SK-N-SH (cell line): ENCODE results near the gene SLC37A1. TPM values are rescaled to one million over a fixed set of nuclear protein-coding genes. Genes with fewer than 3 reads are reported as not detected.

Experiments
- CTCF ChIA-PET: fragments of 300-600, 350-600 bp; formaldehyde crosslinking; extraction: SDS; loops from one replicate; lab custom pipeline; 2021; lab: Yijun Ruan, JAX
- POLR2A ChIA-PET: fragments of 350-600 bp; sonication (Branson Sonifier 250); formaldehyde crosslinking; extraction: SDS; loops from one replicate; lab custom pipeline; 2020; ENCODE audit warnings: antibody characterized with exemption, inconsistent platforms; lab: Yijun Ruan, JAX
- DNase-seq: peaks from one replicate; pipeline ENCODE4 v3.0.0; 2012
- H2AFZ ChIP-seq: fragments of 200-600 bp; sonication (generic); 2 replicates; pipeline ENCODE4 v1.8.1; 2016; ENCODE audit warnings: antibody characterized with exemption, mild to moderate bottlenecking, low read depth
- H3F3A ChIP-seq: fragments of 200-600 bp; sonication (generic); replicated peaks from 2 replicates; pipeline ENCODE3; 2016; ENCODE audit warnings: antibody characterized with exemption, mild to moderate bottlenecking; ENCODE audit not compliant: insufficient read depth
- H3K27ac ChIP-seq, 2 experiments: fragments of 200-500 bp in 1 of 2; fragments of 200-600 bp in 1 of 2; sonication (Bioruptor generic) in 1 of 2; sonication (generic), shearing (Covaris generic) in 1 of 2; 2 replicates each; pipeline versions ENCODE4 v1.5.1 to v1.6.1; 2014 to 2016; ENCODE audit warnings: low read depth in 2 of 2, inconsistent platforms in 1 of 2, low read length in 1 of 2, mild to moderate bottlenecking in 1 of 2, mixed read lengths in 1 of 2
- H3K27me3 ChIP-seq: fragments of 200-600 bp; sonication (generic), shearing (Covaris generic); 2 replicates; pipeline ENCODE4 v1.6.1; 2016; ENCODE audit warnings: mixed run types; ENCODE audit not compliant: insufficient read depth
- H3K36me3 ChIP-seq, 2 experiments: fragments of 200-500 bp in 1 of 2; fragments of 200-600 bp in 1 of 2; sonication (Bioruptor generic) in 1 of 2; sonication (generic) in 1 of 2; replicated peaks in 1 of 2; 2 replicates each; pipeline versions ENCODE3 to v1.5.1; 2014 to 2016; ENCODE audit warnings: low read length in 1 of 2, mild to moderate bottlenecking in 1 of 2; ENCODE audit not compliant: insufficient read depth in 2 of 2, control insufficient read depth in 1 of 2
- H3K4me1 ChIP-seq, 2 experiments: fragments of 200-500 bp in 1 of 2; fragments of 200-600 bp in 1 of 2; sonication (Bioruptor generic) in 1 of 2; sonication (generic), shearing (Covaris generic) in 1 of 2; 2 replicates each; pipeline versions ENCODE4 v1.5.1 to v1.6.1; 2014 to 2016; ENCODE audit warnings: low read depth in 1 of 2, low read length in 1 of 2, mixed run types in 1 of 2; ENCODE audit not compliant: insufficient read depth in 2 of 2, control insufficient read depth in 1 of 2
- H3K4me2 ChIP-seq: fragments of 200-600 bp; sonication (generic), shearing (Covaris generic); 2 replicates; pipeline ENCODE4 v1.6.1; 2017; ENCODE audit warnings: mixed run types
- H3K4me3 ChIP-seq, 2 experiments: fragments of 200-500 bp in 1 of 2; fragments of 200-600 bp in 1 of 2; sonication (Bioruptor generic) in 1 of 2; sonication (generic), shearing (Covaris generic) in 1 of 2; 2 replicates each; pipeline versions ENCODE4 v1.5.1 to v1.8.1; 2014 to 2016; ENCODE audit warnings: low read depth in 2 of 2, inconsistent platforms in 1 of 2, low read length in 1 of 2, mild to moderate bottlenecking in 1 of 2, mixed read lengths in 1 of 2, moderate library complexity in 1 of 2
- H3K79me2 ChIP-seq: fragments of 200-600 bp; sonication (generic); 2 replicates; pipeline ENCODE4 v1.8.1; 2017; ENCODE audit warnings: mild to moderate bottlenecking; ENCODE audit not compliant: insufficient read depth
- H3K9ac ChIP-seq: fragments of 200-600 bp; sonication (generic); 2 replicates; pipeline ENCODE4 v1.6.1; 2017; ENCODE audit warnings: mixed run types
- H3K9me2 ChIP-seq: fragments of 200-600 bp; sonication (generic); 2 replicates; pipeline ENCODE4 v1.6.1; 2017; ENCODE audit warnings: mixed run types
- H3K9me3 ChIP-seq: fragments of 200-600 bp; sonication (generic); 2 replicates; pipeline ENCODE4 v1.6.1; 2017; ENCODE audit warnings: mixed run types, mild to moderate bottlenecking, moderate library complexity
- H4K20me1 ChIP-seq: fragments of 200-600 bp; sonication (generic); 2 replicates; pipeline ENCODE4 v1.6.1; 2017; ENCODE audit warnings: mild to moderate bottlenecking, mixed run types; ENCODE audit not compliant: insufficient read depth
- EP300 ChIP-seq, 2 experiments: IDR thresholded peaks; 2 replicates each; pipeline versions ENCODE4 v1.4.0 to v1.6.1; 2012; ENCODE audit warnings: borderline replicate concordance in 1 of 2, low read depth in 1 of 2, low read length in 1 of 2
- GABPA ChIP-seq: IDR thresholded peaks from 2 replicates; pipeline ENCODE4 v1.4.0; 2012; ENCODE audit warnings: low read depth, mild to moderate bottlenecking
- NFIC ChIP-seq: IDR thresholded peaks from 2 replicates; pipeline ENCODE4 v1.4.0; 2012; ENCODE audit warnings: borderline replicate concordance
- RCOR1 ChIP-seq: fragments of 150-350 bp; IDR thresholded peaks from 2 replicates; pipeline ENCODE4 v1.6.1; 2017; ENCODE audit warnings: antibody characterized with exemption, low read length
- RXRA ChIP-seq: IDR thresholded peaks from 2 replicates; pipeline ENCODE4 v1.4.0; 2012; ENCODE audit warnings: low read depth, mild to moderate bottlenecking, borderline replicate concordance
- SIN3A ChIP-seq: IDR thresholded peaks from 2 replicates; pipeline ENCODE4 v1.6.1; 2012; ENCODE audit warnings: low read depth, mild to moderate bottlenecking, low read length, moderate library complexity, borderline replicate concordance
- YY1 ChIP-seq: IDR thresholded peaks from 2 replicates; pipeline ENCODE4 v1.4.0; 2012; ENCODE audit warnings: low read depth, mild to moderate bottlenecking
- WGBS: methylation state at CpG from one replicate; pipeline ENCODE4 v1.1.6; 2017; ENCODE audit warnings: low lambda C conversion rate; 5-methylcytosine and 5-hydroxymethylcytosine counted together
- polyA plus RNA-seq, 3 experiments: library from polyadenylated mRNA; depleted of rRNA; stranded (reverse); fragments of >200 nt; gene quantifications; 2 replicates each; pipeline ENCODE4 v1.2.3, GENCODE V29; 2012
- TF ChIP-seq, protein P1 (sequence below): fragments of 150-350 bp; IDR thresholded peaks from 2 replicates; pipeline ENCODE4 v1.6.1; 2016; ENCODE audit warnings: mild to moderate bottlenecking, low read depth, low read length
- TF ChIP-seq, protein P2 (sequence below): fragments of 200-600 bp; sonication (generic); IDR thresholded peaks from 2 replicates; pipeline ENCODE4 v1.6.1; 2017; ENCODE audit warnings: antibody characterized with exemption, mild to moderate bottlenecking, moderate library complexity
- TF ChIP-seq, protein P3 (sequence below): IDR thresholded peaks from 2 replicates; pipeline ENCODE4 v1.4.0; 2012; ENCODE audit warnings: low read depth, borderline replicate concordance
- TF ChIP-seq, protein P4 (sequence below): fragments of 150-350 bp; IDR thresholded peaks from 2 replicates; pipeline ENCODE4 v1.6.1; 2017; ENCODE audit warnings: antibody characterized with exemption, low read length, low read depth, borderline replicate concordance

SLC37A1 gene
- polyA plus RNA-seq, 1 of the 3 experiments (the other 2 are of a cell fraction), result 2.8 TPM

DNA sequence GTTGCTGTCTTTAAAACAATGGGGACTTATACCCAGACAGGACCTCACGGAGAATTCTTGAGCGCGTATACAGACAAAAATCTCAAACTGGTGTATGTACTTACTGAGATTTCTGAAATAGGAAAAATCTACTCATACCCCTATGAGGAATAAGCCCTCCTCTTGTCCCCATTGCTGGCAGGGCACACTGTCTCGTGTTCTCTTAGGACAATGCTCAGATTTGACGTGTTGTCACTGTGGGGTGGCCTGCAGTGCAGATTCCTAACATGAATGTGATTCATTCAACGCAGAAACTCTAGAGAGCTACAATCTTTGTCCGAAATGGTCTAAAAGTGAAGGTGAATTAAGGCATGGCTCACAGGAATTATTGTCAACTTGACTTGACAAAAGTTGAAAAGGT, 108.6 kb downstream of the SLC37A1 start:
- H3K27ac ChIP-seq, result no peak overlapping the region
- POLR2A ChIA-PET, result no interaction called here
- H4K20me1 ChIP-seq, result no peaks in the 10 kb centered on the region
- no peaks in the 10 kb centered on the region for H3K9me2 ChIP-seq
- CTCF ChIA-PET, result interaction anchor here (1.5 kb wide), 1 partner anchor 29 kb away, joined by 3 read pairs; no protein-coding TSS in a partner anchor
- no peak overlapping the region for H3K4me3 ChIP-seq
- no peak for DNase-seq
- H3K4me1 ChIP-seq, result no peaks in the 10 kb centered on the region
- WGBS, result 63% methylated on average over 7 of the region's 7 CpGs
- no peaks in the 10 kb centered on the region for H3K9me3 ChIP-seq
- H3F3A ChIP-seq, result no peaks in the 10 kb centered on the region
- no peak overlapping the region for H3K4me2 ChIP-seq
- H2AFZ ChIP-seq, result no peak overlapping the region
- H3K9ac ChIP-seq, result no peak overlapping the region
- no peaks in the 10 kb centered on the region for H3K36me3 ChIP-seq
- TF ChIP-seq, protein P1, sequence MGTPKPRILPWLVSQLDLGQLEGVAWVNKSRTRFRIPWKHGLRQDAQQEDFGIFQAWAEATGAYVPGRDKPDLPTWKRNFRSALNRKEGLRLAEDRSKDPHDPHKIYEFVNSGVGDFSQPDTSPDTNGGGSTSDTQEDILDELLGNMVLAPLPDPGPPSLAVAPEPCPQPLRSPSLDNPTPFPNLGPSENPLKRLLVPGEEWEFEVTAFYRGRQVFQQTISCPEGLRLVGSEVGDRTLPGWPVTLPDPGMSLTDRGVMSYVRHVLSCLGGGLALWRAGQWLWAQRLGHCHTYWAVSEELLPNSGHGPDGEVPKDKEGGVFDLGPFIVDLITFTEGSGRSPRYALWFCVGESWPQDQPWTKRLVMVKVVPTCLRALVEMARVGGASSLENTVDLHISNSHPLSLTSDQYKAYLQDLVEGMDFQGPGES, result no peak
- TF ChIP-seq GABPA (no peak), YY1 (no peak), NFIC (no peak), RXRA (no peak), SIN3A (no peak)
- TF ChIP-seq, protein P2, sequence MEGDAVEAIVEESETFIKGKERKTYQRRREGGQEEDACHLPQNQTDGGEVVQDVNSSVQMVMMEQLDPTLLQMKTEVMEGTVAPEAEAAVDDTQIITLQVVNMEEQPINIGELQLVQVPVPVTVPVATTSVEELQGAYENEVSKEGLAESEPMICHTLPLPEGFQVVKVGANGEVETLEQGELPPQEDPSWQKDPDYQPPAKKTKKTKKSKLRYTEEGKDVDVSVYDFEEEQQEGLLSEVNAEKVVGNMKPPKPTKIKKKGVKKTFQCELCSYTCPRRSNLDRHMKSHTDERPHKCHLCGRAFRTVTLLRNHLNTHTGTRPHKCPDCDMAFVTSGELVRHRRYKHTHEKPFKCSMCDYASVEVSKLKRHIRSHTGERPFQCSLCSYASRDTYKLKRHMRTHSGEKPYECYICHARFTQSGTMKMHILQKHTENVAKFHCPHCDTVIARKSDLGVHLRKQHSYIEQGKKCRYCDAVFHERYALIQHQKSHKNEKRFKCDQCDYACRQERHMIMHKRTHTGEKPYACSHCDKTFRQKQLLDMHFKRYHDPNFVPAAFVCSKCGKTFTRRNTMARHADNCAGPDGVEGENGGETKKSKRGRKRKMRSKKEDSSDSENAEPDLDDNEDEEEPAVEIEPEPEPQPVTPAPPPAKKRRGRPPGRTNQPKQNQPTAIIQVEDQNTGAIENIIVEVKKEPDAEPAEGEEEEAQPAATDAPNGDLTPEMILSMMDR, result no peak
- H3K27me3 ChIP-seq, result no peaks in the 10 kb centered on the region
- H3K79me2 ChIP-seq, result no peaks in the 10 kb centered on the region

DNA sequence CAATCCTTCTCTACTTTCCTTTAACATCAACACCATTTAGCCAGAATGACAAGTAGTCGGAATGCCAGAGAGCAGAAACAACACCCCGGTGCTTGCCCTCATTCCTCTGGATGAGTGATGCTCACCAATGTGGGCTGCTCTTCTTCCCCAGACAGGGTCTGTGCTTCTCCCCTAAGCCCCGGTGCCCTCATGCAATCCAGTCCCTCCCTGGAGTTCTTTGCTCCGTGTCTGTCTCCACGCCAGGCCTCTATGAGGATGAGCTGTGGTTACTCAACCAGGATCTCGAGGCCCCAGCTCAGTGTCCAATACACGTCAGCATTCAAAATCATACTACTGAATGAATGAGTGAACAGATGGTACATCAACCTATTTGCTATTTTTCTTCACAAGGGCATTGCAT, 110.0 kb downstream of the SLC37A1 start:
- no peaks in the 10 kb centered on the region for H3K27me3 ChIP-seq
- no peaks in the 10 kb centered on the region for H3K79me2 ChIP-seq
- H3K27ac ChIP-seq, result no peak overlapping the region
- TF ChIP-seq RCOR1, result no peak
- TF ChIP-seq, protein P3, sequence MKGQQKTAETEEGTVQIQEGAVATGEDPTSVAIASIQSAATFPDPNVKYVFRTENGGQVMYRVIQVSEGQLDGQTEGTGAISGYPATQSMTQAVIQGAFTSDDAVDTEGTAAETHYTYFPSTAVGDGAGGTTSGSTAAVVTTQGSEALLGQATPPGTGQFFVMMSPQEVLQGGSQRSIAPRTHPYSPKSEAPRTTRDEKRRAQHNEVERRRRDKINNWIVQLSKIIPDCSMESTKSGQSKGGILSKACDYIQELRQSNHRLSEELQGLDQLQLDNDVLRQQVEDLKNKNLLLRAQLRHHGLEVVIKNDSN, result no peak
- no peak for TF ChIP-seq EP300 (IDR thresholded peaks at IDR 0.05; ENCODE audit: borderline replicate concordance in 1 of 2, low read depth in 1 of 2, low read length in 1 of 2)
- TF ChIP-seq GABPA, result no peak
- TF ChIP-seq, protein P4, sequence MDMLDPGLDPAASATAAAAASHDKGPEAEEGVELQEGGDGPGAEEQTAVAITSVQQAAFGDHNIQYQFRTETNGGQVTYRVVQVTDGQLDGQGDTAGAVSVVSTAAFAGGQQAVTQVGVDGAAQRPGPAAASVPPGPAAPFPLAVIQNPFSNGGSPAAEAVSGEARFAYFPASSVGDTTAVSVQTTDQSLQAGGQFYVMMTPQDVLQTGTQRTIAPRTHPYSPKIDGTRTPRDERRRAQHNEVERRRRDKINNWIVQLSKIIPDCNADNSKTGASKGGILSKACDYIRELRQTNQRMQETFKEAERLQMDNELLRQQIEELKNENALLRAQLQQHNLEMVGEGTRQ, result no peak
- TF ChIP-seq, all 33 proteins: peak for 0
- Histone ChIP-seq H3K9me2 (no peaks in the 10 kb centered on the region), H3K36me3 (no peaks in the 10 kb centered on the region), H4K20me1 (no peaks in the 10 kb centered on the region), H3K4me3 (no peak overlapping the region), H3K4me2 (no peak overlapping the region), H3K9ac (no peak overlapping the region), H3K4me1 (no peaks in the 10 kb centered on the region), H2AFZ (no peak overlapping the region), H3F3A (no peaks in the 10 kb centered on the region), H3K9me3 (no peaks in the 10 kb centered on the region)
- ChIA-PET CTCF (interaction anchor here (1.1 to 1.5 kb wide), 3 partner anchors 17 to 30 kb away, joined by 3 to 4 read pairs (median 3); no protein-coding TSS in a partner anchor), POLR2A (no interaction called here)
- WGBS, result 44% methylated on average over 6 of the region's 7 CpGs
- no peak for DNase-seq
